ENCODE data around the gene CYP3A5. TPM values are rescaled to one million over a fixed set of nuclear protein-coding genes. Genes with fewer than 3 reads are reported as not detected.

The CYP3A5 gene
- total RNA-seq, 1 donor from 2014 or later = not detected

GRCh38 chr7:99685129-99685758, 5.4 kb upstream of the CYP3A5 start:
- H3K4me3 Mint-ChIP-seq (ENCODE audit: unreplicated experiment) = no peak overlapping the region
- peaks cover 3% of the 10 kb centered on the region for H3K9me3 Mint-ChIP-seq (ENCODE audit: unreplicated experiment)
- H3K4me1 Mint-ChIP-seq (ENCODE audit: low read depth, unreplicated experiment) = no peaks in the 10 kb centered on the region
- TF ChIP-seq CTCF (IDR thresholded peaks at IDR 0.05; ENCODE audit: partially characterized antibody, unreplicated experiment) = no peak
- no peak for DNase-seq
- no peaks in the 10 kb centered on the region for H3K27me3 Mint-ChIP-seq (ENCODE audit: unreplicated experiment)
- H3K27ac Mint-ChIP-seq (ENCODE audit: unreplicated experiment) = no peak overlapping the region
- no peaks in the 10 kb centered on the region for H3K36me3 Mint-ChIP-seq (ENCODE audit: unreplicated experiment)

GRCh38 chr7:99679032-99679399, 780 bp downstream of the CYP3A5 start:
- Mint-ChIP-seq H3K27ac (ENCODE audit: unreplicated experiment) (no peak overlapping the region), H3K9me3 (ENCODE audit: unreplicated experiment) (peaks cover 2% of the 10 kb centered on the region), H3K4me3 (ENCODE audit: unreplicated experiment) (no peak overlapping the region), H3K4me1 (ENCODE audit: low read depth, unreplicated experiment) (no peaks in the 10 kb centered on the region), H3K36me3 (ENCODE audit: unreplicated experiment) (no peaks in the 10 kb centered on the region), H3K27me3 (ENCODE audit: unreplicated experiment) (peaks cover 2% of the 10 kb centered on the region)
- no peak for DNase-seq
- no peak for TF ChIP-seq CTCF (IDR thresholded peaks at IDR 0.05; ENCODE audit: partially characterized antibody, unreplicated experiment)

- no peaks in the 10 kb centered on the region for H3K36me3 Mint-ChIP-seq (ENCODE audit: unreplicated experiment)
Measured at GRCh38 chr7:99677648-99678045, 2.1 kb downstream of the CYP3A5 start.

DNA sequence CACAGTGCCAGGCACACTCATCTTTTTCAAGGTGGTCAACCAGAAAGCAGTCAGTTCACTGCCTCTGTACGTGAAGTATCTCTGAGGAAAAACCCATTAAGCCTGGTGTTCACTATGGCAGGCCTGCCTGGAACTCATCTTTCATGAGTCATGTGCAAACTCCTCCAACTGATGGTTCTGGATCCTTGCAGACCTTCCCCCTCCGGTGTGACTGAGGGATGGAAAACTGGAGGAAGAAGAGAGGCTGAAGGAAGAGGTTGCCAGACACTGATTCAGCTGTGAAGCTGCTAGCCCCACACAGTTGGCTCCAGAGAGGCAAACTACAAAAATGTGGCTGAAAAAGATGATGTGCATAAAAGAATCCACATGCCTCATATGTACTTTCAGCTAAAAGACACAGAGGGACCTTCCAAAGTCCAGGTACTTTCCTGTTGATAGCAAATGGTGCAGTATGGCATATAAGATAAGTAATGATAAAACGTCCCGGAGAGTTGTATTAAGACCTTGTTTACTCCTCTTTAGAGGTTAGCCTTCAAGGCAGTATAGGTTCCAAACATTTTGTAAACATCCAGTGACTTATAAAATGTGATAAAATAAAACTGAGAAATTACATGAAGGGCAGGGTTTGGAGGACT, 2.7 kb downstream of the CYP3A5 start:
- no peaks in the 10 kb centered on the region for H3K36me3 Mint-ChIP-seq (ENCODE audit: unreplicated experiment)
- TF ChIP-seq CTCF (IDR thresholded peaks at IDR 0.05; ENCODE audit: partially characterized antibody, unreplicated experiment) = no peak
- H3K9me3 Mint-ChIP-seq (ENCODE audit: unreplicated experiment) = peaks cover 3% of the 10 kb centered on the region
- no peaks in the 10 kb centered on the region for H3K4me1 Mint-ChIP-seq (ENCODE audit: low read depth, unreplicated experiment)
- peaks cover 2% of the 10 kb centered on the region for H3K27me3 Mint-ChIP-seq (ENCODE audit: unreplicated experiment)
- DNase-seq = no peak
- H3K4me3 Mint-ChIP-seq (ENCODE audit: unreplicated experiment) = no peak overlapping the region
- no peak overlapping the region for H3K27ac Mint-ChIP-seq (ENCODE audit: unreplicated experiment)

More at GRCh38 chr7:99677648-99678045, 2.1 kb downstream of the CYP3A5 start:
- DNase-seq = no peak
- H3K27me3 Mint-ChIP-seq (ENCODE audit: unreplicated experiment) = peaks cover 2% of the 10 kb centered on the region
- no peak for TF ChIP-seq CTCF (IDR thresholded peaks at IDR 0.05; ENCODE audit: partially characterized antibody, unreplicated experiment)
- H3K9me3 Mint-ChIP-seq (ENCODE audit: unreplicated experiment) = peaks cover 3% of the 10 kb centered on the region
- no peaks in the 10 kb centered on the region for H3K4me1 Mint-ChIP-seq (ENCODE audit: low read depth, unreplicated experiment)
- no peak overlapping the region for H3K27ac Mint-ChIP-seq (ENCODE audit: unreplicated experiment)
- H3K4me3 Mint-ChIP-seq (ENCODE audit: unreplicated experiment) = no peak overlapping the region

GRCh38 chr7:99674995-99675742, 4.6 kb downstream of the CYP3A5 start:
- Mint-ChIP-seq H3K36me3 (ENCODE audit: unreplicated experiment) (no peaks in the 10 kb centered on the region), H3K27me3 (ENCODE audit: unreplicated experiment) (peaks cover 2% of the 10 kb centered on the region), H3K27ac (ENCODE audit: unreplicated experiment) (no peak overlapping the region), H3K9me3 (ENCODE audit: unreplicated experiment) (peaks cover 3% of the 10 kb centered on the region), H3K4me3 (ENCODE audit: unreplicated experiment) (no peak overlapping the region), H3K4me1 (ENCODE audit: low read depth, unreplicated experiment) (no peaks in the 10 kb centered on the region)
- DNase-seq = no peak
- TF ChIP-seq CTCF (IDR thresholded peaks at IDR 0.05; ENCODE audit: partially characterized antibody, unreplicated experiment) = no peak

Measured in glutamatergic neuron (in vitro differentiated cells).